NCI-H2227 (cell line): ENCODE measurements around the gene LMBRD1.
"Not testable (repeated sequence)": the region's sequence is repeated elsewhere in the genome, so short reads cannot be mapped to it uniquely, and the experiment has no call there.

Source experiments
- DNase-seq: peaks from one replicate; lab custom pipeline; 2025; ENCODE audit not compliant: unreplicated experiment; lab: John Stamatoyannopoulos, UW

The LMBRD1 gene

DNA sequence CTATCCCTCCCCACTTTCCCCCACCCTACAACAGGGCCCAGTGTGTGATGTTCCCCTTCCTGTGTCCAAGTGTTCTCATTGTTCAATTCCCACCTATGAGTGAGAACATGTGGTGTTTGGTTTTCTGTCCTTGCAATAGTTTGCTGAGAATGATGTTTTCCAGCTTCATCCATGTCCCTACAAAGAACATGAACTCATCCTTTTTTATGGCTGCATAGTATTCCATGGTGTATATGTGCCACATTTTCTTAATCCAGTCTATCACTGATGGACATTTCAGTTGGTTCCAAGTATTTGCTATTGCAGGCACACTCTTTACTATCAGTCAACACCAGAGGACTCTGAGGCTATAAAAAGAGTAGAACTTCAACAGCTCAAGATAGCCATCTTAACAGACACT, 2.0 kb upstream of the LMBRD1 start:
- not testable (repeated sequence) for DNase-seq

- DNase-seq: peak; percentile 39
Measured at GRCh38 chr6:69796073-69796641, 653 bp downstream of the LMBRD1 start.

- DNase-seq: no peak
Measured at GRCh38 chr6:69795469-69796072, 1.2 kb downstream of the LMBRD1 start.

DNA sequence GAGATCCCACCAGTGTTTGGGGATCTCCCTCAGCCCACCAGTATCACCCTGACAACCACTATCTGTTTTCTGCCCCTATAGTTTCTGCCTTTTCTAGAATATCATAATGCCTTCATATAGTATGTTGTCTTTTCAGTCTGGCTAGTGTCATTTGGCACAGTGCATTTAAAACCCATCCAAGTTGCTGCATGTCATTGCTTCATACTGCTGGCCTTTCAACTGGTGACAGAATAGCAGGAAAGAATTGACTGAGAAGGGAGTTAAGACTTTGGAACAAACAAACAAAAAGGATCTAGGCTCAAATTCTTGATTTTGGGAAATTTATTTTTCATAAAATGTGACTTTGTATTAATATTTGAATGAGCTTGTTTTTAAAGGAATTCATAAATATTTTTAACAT, 4.5 kb downstream of the LMBRD1 start:
- DNase-seq: no peak

GRCh38 chr6:69791065-69791471, 5.7 kb downstream of the LMBRD1 start:
- DNase-seq: no peak

- no peak for DNase-seq
Measured at GRCh38 chr6:69790629-69791028, 6.2 kb downstream of the LMBRD1 start.

DNA sequence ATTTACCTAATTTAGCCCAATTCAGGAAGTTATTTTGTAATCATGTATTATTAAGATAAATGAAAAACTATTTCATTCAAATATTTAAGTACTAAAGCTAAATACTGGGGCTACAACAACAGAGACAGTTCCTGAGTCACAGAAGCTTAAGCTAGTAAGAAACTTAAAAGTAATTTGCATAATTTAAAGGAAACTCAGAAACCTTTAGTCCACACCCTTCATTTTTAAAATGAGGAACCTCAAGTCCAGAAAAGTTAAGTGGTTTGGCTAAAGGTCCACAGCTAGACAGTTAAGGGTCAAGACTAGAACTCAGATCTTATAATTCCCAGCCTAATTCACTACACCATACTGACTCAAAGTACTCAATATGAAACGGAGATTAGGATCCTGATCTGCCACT, 7.2 kb downstream of the LMBRD1 start:
- no peak for DNase-seq

DNA sequence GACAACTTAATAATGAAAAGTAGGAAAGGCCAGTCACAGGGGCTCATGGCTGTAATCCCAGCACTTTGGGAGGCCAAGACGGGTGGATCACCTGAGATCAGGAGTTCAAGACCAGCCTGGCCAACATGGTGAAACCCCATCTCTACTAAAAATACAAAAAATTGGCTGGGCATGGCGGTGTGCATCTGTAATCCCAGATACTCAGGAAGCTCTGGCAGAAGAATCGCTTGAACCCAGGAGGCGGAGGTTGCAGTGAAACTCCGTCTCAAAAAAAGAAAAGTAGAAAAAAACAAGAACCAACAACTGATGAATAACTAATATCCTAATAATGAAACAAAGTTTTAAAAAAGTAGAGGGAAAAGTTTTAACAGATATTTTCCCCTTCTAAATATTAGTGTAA, 9.4 kb downstream of the LMBRD1 start:
- DNase-seq: not testable (repeated sequence)

- DNase-seq: no peak
Measured at GRCh38 chr6:69785697-69786096, 11.1 kb downstream of the LMBRD1 start.

DNA sequence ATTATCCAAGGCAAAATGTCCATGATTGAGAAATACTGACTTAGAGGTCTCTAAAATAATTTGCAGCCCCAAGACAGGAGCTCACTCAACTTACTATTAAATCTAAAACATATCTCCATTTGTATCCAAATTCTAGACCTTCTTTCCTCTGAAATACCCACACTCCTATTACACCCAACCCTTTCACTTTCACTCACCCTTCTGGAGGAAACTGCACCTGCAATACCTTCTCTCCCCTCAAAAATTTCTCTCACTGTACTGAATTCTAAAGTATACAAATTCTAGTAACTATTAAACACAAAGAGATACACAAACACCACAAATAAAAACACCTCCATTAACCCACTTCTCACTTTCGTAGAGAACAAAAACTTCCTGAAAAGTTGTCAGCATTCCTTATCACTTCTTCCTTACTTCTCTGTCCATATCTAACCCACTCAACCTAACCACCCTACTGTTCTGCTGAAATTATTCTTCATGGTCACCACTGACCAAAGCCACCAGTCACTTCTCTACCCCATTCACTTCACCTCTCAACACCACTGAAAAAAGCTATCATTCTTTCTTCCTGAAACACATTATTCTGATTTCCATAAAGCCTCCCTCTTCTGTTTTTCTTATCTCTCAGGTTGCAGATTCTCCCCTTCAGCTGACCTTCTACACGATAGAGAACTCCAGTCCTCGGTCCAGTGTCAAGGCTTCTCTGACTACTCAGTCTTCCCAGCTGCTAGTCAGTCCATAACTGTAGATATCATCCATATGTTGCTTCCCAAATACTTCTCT, 12.0 kb downstream of the LMBRD1 start:
- no peak for DNase-seq

- DNase-seq: no peak
Measured at GRCh38 chr6:69783108-69783507, 13.7 kb downstream of the LMBRD1 start.

DNA sequence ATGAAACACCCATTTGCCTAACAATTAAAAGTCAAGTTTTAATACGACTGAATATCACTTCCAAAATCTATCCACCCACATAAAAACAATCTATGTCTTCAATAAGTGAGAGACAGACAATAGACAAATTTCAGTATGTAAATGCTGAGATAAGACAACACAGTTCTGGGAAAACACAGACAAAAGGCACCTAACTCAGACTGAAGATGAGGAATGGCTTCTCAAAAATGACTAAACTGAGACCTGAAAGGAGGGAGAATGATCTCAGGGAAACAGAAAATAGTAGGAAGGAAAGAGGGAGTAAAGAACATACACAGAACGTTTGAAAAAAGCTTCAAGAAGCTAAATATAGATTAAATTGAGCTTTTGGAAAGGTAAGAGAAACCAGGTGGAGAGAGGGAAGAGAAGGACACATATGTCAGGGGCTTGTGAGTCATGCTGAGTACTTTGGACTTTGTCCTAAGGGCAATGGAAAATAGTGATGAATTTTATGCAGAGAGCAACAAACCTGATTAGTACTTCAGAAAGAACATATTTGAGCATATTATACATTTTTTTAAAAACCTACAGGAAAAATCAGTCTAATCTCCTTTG, 16.1 kb downstream of the LMBRD1 start:
- no peak for DNase-seq

GRCh38 chr6:69775941-69776340, 20.9 kb downstream of the LMBRD1 start:
- DNase-seq: no peak

GRCh38 chr6:69775585-69775849, 21.3 kb downstream of the LMBRD1 start:
- no peak for DNase-seq

DNA sequence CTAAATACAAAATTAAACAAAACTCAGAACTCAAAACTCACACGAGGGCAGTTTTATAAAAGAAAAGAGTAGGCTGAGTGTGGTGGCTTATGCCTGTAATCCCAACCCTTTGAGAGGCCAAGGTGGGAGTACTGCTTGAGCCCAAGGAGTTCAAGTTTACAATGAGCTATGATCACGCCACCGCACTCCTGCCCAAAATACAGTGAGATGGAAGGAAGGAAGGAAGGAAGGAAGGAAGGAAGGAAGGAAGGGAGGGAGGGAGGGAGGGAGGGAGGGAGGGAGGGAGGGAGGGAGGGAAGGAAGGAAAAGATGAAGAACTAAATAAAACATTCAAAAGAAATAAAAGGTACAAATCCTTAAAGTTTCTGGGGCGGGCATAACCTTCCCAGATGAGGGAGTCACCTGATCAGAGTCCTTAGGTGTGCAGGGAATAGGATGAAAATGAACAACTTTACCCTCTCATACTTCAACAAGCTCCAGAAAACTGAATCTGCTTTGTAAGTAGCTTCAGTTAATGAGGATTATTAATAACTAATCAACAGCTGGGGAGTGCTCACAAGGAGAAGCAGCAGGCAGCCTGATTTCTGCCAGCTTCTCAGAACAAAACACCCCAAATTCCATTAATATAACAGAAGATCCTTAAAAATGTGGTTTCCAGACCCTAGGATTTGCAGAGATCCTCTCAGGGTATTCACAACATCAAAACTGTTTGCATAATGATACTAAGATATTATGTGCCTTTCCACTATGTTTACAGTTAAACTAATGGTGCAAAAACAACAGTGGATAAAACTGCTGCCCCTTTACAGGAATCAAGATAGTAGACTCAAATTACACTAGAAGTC, 21.8 kb downstream of the LMBRD1 start:
- DNase-seq: no peak

- no peak for DNase-seq
Measured at GRCh38 chr6:69771158-69771906, 25.5 kb downstream of the LMBRD1 start.

DNA sequence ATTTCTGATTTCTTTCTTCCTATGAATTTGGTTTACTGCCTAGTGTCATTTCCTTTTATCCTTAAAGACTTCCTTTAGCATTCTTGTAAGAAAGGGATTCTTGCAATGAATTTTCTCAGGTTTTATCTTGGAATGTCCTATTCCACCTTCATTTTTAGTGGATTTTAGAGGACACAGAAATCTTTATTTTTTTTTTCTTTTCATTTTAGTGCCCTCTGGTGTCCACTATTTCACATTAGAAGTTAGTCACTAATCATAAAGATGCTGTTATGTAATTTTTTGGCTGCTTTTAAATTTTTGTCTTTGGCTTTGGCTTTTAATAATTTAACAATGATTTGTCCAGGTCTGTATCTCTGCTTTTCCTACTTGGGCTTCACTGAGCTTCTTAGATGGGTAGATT, 28.1 kb downstream of the LMBRD1 start:
- DNase-seq: no peak

- DNase-seq: no peak
Measured at GRCh38 chr6:69763763-69764162, 33.0 kb downstream of the LMBRD1 start.

DNA sequence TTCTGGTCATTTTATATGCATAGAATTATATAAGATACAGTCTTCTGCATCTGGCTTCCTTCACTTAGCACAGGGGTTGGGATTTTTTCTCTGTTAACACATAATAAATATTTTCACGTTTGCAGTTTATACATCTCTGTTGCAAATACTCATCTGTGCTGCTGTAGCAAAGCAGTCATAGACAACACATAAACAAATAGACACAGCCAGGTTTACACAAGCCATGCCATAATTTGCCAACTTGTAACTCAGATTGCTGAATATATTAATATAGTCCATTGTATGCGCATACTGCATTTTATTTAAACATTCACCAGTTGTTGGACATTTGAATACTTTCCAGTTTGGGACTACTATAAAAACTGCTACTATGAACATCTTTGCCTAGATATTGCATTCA, 35.0 kb downstream of the LMBRD1 start:
- DNase-seq: no peak

DNA sequence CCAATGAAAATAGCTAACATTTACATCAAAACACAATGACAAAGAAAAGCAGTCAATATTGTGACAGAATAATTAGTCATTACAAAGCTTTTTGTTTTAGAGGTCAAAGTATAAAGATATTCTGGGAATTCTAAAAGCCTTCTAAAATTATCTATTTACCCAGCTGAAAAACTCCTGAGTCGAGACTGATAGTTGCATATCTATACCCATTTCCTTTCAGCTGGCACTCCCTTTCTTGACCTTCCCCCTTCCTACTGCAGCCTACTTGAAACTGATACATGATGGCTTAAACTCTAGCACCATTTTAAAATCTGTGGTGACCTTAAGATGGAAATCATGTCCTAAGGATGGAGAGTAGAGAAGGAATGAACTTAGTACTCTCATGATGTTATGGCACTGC, 38.6 kb downstream of the LMBRD1 start:
- no peak for DNase-seq

DNA sequence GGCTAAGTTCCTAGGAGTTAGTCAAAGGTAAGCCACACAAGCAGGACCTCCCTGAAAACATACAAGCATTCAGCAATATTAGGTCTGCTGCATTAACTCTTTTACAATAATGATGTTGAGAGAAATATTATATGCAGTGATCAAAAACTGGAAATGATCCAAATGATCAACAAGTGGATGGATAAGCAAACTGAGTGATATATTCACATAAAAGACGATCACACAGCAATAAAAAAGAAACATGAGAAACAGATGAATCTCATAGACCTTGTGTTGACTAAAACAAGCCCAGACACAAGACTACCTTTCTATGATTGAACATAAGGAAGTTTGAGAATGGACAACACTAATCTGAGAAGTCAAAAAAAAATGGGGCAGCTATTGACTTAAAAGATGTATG, 39.9 kb downstream of the LMBRD1 start:
- no peak for DNase-seq
